GM19035 (cell line): Measurements from ENCODE around the gene WDR93.
"Not testable (repeated sequence)": the region's sequence is repeated elsewhere in the genome, so short reads cannot be mapped to it uniquely, and the experiment has no call there.

ENCODE experiments used
- ATAC-seq: cut with Tn5 transposase; IDR thresholded peaks from one replicate; pipeline ENCODE4 v1.9.1; 2021; ENCODE audit not compliant: unreplicated experiment

The WDR93 gene

GRCh38 chr15:89785774-89786140 is 95.1 kb downstream of the WDR93 start:
- no peak for ATAC-seq

- ATAC-seq, result no peak
These were observed 97.3 kb downstream of the WDR93 start for GRCh38 chr15:89787944-89788343.

- not testable (repeated sequence) for ATAC-seq
These were observed 98.0 kb downstream of the WDR93 start for GRCh38 chr15:89788585-89788984.

GRCh38 chr15:89790206-89790605 is 99.6 kb downstream of the WDR93 start:
- ATAC-seq, result no peak

- ATAC-seq, result no peak
These were observed 100.0 kb downstream of the WDR93 start for GRCh38 chr15:89790661-89791060.

- no peak for ATAC-seq
These were observed 101.6 kb downstream of the WDR93 start for GRCh38 chr15:89792106-89792805.
